ENCODE measurements around the gene DDX43.
"Not testable (repeated sequence)": the region's sequence is repeated elsewhere in the genome, so short reads cannot be mapped to it uniquely, and the experiment has no call there.

DDX43 gene

DNA sequence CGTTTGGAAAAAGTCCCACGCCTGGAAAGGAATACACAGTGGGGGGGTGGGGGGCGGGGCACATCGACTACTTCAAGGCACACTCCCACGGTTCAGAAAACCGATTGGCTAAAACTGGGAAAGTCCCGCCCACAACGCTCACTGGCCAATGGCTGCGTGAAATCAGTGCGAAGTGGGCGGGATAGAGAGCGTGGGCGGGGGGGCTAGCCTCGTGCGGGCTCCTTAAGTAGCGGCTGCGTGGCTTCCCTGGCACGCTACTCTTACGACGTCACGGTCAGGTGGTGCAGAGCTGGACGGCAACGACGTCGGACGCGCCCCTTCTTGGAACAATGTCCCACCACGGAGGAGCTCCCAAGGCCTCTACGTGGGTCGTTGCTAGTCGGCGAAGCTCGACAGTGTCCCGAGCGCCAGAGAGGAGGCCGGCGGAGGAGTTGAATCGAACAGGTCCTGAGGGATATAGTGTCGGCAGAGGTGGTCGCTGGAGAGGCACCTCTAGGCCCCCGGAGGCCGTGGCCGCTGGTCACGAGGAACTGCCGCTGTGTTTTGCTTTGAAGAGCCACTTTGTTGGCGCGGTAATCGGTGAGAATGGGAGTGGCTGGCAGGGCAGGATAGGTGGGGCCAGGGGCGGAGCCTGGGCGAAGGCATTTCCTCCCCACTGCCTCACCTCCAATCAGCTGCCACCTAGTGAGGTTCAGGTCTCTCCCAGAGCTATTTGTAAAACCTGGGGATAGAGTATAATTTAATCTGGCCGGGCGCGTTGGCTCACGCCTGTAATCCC is at the start of gene DDX43:
Gene DDX43, plus strand, starts transcription at position 252 of the 778 bp plus-strand sequence. Its CDS starts 78 bp downstream, at position 330.
- DNase-seq (ENCODE audit: low read depth), result peak; percentile 80

DNA sequence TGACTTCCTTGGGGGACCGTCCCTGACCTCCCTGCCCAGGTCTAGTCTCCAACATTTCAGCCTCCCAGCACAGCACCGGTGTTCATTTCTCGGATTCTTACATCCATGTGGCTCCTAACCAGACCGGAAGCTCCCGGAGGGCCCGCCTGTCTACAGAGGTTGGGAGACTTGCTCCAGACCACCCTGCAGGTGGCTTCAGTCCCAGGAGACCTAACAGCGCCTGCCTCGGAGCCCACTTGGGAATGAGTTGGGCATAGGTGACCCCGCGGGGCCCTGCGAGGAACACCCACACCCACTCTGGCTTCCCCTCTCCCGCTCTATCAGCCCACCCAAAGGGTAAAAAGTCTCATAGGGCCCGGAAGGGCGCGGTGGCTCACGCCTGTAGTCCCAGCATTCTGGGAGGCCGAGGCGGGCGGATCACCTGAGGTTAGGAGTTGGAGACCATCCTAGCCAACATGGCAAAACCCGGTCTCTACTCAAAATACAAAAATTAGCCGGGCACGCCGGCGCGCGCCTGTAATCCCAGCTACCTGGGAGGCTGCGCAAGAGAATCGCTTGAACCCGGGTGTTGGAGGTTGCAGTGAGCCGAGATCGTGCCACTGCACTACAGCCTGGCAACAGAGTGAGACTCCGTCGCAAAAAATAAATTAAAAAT is 46.0 kb upstream of the DDX43 start:
- DNase-seq (ENCODE audit: low read depth), result no peak

DNA sequence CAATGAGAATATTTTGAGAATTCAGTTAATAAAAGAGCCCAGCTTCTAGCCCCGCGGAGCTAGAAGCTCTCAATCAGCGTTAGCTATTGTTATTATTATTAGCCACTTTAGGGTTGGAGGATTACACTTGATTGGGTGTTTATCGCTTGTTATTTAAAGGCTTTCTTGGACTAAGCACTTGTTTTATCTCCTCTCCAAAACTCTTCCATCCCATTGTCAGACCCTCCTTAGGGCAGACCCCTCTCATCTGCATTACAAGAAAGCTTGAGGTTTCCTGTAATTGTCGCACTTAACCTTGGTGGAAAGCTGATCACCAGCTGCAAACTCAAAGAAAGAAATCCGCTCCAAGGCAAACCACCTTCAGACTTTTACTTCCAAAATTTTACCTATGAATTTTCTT is 45.3 kb upstream of the DDX43 start:
- no peak for DNase-seq (ENCODE audit: low read depth)

DNA sequence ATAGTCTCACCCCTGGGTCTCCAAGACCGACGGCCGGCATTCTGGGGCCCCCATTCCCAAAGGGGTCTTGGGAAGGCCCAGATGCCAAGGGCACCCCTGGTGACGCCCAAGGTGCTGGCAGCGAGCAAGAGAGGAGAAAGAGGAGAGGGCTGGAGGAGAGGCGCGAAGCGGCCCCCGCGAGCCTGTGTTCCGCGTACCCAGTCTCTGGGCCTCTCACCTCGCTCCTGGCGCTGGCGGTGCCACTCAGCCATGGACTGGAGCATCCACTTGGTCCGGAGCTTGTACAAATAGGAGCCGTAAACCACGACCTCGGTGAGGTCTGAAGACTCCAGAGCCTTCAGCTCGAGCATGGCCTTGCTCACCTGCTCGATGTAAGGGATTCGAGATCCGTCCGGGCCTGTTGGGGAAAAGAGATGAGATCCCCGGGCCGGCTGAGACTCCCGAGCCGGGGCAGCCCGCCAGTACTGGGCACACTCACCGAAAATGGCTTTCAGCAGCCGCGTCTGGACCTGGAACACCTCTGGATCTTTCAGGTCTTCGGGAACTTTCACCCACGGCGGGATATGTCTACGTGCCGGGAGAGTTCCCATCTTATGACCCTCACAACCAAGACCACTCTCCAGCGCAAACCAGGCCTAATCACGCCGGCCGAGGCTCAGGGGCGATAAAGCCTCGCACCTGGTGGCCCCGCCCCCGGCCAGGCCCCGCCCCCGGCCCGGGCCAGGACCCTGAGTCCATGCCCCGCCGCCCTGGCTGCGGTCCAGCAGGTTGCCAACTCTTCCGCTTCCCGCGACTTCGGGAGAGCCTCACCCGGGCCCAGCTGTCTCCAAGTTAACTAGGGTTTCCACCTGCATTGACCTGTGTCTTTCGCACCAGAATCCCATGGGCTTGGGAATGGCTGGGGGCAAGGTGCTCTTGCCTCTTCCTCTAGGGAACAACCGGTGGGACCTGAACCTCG is 40.7 kb upstream of the DDX43 start, which contains the start of gene DPPA5:
Gene DPPA5, minus strand, starts transcription at position 641 of the 958 bp plus-strand sequence. Its CDS starts 51 bp downstream, at position 590.
- no peak for DNase-seq (ENCODE audit: low read depth)

DNA sequence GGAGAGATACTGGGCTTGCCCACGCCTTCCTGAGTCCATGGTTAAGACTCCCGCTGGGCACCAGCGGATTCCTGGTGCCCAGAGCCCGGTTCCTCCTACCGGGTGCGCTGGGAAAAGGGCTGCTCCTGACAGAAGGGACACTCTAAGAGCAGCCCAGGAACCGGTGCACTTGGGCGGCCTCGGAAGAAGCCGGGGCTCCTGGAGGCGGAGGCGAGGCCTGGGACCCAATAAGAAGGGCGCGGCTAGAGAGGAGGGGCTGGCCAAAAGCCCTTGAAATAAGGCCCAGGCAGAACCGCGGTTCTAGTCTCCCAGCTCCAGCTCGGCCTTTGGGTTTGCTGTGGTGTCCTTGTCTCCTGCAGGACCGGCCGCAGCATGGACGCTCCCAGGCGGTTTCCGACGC is 32.3 kb upstream of the DDX43 start, which contains the start of gene KHDC3L:
Gene KHDC3L, plus strand, starts transcription at position 301 of the 400 bp plus-strand sequence. Its CDS starts 72 bp downstream, at position 373.
- DNase-seq (ENCODE audit: low read depth), result no peak

DNA sequence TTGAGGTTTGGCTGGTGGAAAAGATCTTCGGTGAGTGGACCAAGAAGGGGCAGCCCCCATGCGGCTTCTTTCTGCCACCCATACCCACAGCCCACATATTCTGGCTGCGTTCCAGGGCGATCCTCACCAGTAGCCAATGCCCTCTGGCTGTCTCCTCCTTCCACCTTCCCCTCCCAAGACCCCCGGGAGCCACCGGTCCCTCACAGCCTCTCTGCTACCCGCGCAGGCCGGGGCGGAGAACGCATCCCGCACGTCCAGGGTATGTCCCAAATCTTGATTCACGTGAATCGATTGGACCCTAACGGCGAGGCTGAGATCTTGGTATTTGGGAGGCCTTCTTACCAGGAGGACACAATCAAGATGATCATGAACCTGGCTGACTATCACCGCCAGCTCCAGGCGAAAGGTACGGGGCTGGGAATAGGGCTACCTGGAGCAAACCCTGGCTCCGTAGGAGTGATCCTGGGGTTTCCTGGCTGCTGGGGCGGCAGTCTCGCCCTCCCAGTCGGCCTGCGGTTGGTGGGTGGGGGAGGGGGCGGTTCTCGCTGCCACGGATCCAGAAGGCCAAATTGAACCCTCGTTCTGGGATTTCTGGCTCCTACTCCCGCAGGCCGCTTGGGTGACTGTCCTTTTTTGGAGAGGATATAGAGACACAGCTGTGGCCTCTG is 31.6 kb upstream of the DDX43 start:
- DNase-seq (ENCODE audit: low read depth), result no peak

DNA sequence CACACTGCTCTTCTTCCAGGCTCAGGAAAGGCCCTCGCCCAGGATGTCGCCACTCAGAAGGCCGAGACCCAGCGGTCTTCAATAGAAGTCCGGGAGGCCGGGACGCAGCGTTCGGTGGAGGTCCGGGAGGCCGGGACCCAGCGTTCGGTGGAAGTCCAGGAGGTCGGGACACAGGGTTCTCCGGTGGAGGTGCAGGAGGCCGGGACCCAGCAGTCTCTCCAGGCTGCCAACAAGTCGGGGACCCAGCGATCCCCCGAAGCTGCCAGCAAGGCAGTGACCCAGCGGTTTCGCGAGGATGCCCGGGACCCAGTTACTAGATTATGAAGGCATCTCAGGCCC is 31.1 kb upstream of the DDX43 start:
- DNase-seq (ENCODE audit: low read depth), result no peak

DNA sequence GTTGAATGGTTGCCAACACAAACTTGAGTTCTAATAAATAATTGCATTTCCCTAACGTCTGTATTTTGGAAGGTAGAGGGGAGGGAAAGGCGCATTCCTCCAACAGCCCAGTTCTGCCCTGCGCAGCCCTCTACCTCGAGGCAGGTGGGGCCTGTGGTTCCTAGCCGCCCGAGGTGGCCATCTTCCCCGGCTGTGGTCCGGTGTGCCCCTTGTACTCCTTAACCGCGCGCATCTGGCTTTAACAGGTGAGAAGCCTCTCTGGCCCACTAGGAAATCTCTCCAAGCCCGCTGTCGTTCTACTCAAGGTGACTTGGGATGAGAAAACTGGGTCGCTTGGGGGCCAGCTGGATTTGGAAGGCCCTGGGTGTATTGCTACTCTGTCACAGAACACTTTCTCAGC is 30.5 kb upstream of the DDX43 start:
- DNase-seq (ENCODE audit: low read depth), result no peak

DNA sequence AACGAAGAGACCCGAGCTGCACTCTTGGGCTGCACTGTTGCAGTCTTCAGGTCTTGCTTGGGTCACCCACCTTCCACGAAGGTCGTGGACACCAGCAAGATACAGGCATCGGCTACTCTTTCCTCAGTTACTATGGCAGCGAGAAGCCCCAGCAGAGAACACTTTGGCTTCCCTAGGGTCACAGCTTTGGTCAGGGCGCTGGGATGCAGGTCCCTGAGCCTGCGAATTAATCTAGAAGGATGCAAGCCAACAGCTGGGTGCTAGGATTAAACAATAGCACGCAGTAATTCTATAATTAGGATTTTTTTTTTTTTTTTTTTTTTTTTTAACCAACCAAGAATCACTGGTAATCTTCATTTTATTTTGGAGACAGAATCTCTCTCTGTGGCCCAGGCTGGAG is 30.1 kb upstream of the DDX43 start:
- no peak for DNase-seq (ENCODE audit: low read depth)

DNA sequence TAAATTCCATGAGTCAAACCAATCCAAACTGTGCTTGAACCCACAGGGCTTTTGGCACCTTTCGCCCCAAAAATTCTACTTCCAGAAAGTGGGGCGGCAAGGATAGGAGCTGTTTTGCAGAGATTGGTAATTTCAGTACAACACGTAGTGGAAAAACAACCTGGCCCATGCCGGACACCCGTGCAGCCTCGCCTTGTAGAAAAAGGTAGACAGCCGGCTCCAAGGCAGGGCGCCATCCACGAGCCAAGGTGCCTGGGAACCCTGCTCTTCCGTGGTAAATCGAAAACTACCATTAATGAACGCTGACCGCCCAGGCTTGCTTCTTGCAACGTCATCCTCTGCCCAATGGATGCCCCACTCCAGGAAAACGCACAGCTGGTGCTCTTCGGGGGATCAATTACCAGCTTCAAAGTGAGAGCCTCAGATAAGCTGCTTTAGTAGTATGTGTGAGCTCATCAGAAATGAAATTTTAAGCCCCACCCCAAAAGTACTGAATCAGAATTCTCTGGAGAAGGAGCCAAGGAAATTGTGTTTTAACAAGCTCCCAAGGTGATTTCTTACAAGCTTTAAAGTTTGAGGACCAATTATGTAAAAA is 26.8 kb upstream of the DDX43 start:
- DNase-seq (ENCODE audit: low read depth), result no peak

DNA sequence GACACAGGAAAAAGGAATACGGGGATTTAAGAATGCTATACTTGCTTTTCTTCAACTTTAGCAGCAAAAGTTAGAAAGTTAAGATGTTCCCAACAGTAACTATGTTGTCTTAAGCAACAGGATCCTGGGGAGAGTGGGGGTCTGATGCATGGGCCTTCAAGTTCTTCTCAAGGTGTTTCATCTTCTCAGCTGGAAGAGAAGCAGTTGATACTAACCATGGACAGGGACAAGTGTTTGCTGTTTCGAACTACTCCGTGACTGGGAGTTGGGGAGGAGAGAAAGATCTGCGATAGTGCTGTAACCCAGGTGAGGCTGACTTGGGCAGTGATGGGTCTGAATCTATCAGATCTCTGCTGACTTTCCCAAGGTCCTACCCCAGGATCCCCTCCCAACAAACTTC is 26.0 kb upstream of the DDX43 start:
- no peak for DNase-seq (ENCODE audit: low read depth)

DNA sequence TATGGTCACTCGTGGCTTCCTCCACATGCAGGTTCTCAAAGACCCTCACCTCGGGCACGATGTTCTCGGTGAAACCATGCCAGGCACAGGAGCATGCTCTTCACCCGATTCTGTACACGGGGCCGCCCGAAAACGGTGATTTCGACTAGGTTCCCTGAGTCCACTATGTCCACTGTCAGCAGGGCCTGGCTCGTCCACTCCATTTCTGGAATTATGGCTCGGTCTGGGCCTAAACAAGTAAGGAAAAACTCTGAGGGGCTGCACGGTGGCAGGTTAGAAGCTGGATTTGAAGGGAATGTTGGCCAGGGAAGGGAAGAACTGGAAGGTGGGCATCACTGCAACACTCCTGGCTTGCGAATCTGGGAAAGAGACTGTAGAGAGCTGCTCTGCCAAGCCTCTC is 25.5 kb upstream of the DDX43 start:
- no peak for DNase-seq (ENCODE audit: low read depth)

DNA sequence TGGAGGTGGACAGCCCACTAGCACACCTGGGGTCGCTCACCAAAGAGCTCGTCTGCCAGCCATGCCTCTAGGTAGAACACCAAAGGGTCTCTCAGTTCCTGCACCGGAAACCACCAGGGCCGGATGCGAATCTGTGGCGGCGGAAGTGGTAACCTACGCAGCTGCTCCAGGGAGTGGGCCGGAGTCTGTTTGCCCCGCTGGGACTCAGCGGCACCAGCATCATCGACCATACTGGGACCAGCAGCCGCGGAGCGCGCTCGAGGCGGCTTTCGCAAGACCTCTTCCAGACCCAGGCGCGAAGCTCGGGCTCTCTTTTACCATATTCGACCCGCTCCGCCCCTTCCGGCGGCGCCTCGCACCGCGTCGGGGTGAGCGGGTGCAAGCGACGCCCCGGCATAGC is 25.1 kb upstream of the DDX43 start, which contains the start of gene OOEP:
Gene OOEP, minus strand, starts transcription at position 335 of the 400 bp plus-strand sequence. Its CDS starts 105 bp downstream, at position 230.
- no peak for DNase-seq (ENCODE audit: low read depth)

DNA sequence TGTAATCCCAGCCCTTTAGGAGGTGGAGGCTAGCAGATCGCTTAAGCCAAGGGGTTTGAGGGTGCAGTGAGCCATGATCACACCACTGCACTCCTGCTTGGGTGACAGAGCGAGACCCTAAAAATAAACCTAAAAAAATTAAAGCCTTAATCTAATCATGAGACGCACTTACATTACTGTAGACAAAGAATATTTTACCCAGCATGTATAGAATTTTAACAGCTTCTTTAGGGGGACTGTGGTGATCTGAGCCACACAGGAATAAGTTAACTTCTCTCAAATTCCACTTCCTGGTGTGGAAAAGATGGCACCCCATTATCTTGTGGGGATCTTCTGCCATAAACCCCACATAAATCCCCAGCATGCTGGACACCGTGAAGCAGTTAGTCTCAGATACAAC is 22.6 kb upstream of the DDX43 start:
- no peak for DNase-seq (ENCODE audit: low read depth)

DNA sequence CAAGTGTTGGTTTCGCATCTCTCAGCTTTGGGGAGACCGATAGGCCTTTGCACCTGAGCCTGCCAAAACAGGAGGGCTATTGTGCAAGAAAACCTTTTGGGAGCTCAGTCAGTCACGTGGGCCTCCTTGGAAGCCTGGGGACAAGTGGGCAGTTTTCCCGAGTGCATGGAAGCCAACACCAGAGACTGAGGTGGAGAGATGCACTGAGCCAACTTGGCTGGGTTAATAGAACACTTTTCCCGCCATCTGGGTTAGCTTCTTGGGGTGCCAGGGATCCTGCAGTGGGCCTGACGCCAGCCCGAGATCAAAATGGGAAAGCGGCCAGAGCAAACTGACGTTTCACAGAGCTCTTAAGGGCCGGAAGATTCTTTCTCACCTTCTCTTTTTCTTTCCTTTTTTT is 22.1 kb upstream of the DDX43 start:
- no peak for DNase-seq (ENCODE audit: low read depth)

DNA sequence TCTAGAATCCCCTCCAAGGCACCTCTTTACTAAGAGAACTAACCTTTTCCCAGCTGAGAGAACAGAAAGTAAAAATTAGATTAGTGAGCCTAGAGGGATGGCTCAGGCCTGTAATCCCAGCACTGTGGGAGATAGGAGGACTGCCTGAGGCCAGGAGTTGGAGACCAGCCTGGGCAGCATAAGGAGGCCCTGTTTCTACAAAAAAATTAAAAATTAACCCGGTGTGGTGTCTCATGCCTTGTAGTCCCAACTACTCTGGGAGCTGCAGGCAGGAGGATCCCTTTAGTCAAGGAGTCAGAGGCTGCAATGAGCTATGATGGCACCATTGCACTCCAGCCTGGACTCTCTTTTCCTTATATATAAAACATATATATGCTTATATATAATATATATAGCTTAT is 19.4 kb upstream of the DDX43 start:
- DNase-seq (ENCODE audit: low read depth), result no peak

DNA sequence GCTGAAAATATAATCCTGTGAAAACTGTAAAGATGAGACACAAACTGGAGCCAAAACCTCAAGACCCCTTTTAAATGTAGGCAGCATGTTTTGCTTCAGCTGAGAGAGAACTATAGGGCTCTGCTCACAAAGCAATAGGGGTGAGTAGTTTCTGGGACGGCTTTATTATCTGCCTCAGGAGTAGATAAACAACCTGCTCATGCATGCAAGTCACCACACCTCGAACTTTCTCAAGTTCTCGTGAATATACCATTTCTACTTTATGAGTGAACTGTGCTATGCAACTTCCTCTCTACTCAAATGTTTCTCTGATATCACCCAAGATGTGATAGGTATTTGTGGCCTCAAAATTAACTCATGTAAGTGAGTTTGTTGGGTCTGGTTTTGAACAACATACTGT is 17.4 kb upstream of the DDX43 start:
- DNase-seq (ENCODE audit: low read depth), result no peak

DNA sequence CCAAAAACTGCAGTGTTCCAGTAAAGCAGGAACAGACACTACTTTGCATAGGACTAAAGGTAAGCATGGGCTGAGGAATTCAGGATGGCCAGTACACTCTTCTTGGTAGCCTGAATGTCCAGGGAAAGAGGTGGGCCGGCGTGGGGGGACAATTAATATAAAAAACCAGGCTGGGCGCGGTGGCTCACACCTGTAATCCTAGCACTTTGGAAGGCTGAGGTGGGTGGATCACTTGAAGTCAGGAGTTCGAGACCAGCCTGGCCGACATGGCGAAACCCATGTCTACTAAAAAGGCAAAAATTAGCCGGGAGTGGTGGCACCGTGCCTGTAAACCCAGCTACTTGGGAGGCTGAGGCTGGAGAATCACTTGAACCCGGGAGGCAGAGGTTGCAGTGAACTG is 13.1 kb upstream of the DDX43 start:
- DNase-seq (ENCODE audit: low read depth), result not testable (repeated sequence)

DNA sequence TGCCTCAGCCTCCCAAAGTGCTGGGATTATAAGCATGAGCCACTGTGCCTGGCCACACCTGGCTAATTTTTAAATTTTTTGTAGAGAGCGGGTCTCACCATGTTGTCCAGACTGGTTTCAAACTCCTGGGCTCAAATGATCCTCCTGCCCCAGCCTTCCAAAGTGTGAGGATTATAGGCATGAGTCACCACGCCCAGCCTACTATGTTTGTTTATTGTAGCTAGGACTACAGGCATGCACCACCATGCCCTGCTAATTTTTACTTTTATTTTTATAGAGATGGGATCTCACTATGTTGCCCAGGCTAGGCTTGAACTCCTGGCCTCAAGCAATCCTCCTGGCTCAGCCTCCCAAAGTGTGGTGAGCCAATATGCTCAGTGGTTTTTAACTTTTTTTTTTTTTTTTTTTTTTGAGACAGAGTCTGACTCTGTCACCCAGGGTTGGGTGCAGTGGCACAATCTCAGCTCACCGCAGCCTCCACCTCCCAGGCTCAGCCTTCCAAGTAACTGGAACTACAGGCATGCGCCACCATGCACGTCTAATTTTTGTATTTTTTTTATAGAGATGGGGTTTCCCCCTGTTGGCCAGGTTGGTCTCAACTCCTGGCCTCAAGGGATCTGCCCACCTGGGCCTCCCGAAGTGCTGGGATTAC is 12.0 kb upstream of the DDX43 start:
- no peak for DNase-seq (ENCODE audit: low read depth)

DNA sequence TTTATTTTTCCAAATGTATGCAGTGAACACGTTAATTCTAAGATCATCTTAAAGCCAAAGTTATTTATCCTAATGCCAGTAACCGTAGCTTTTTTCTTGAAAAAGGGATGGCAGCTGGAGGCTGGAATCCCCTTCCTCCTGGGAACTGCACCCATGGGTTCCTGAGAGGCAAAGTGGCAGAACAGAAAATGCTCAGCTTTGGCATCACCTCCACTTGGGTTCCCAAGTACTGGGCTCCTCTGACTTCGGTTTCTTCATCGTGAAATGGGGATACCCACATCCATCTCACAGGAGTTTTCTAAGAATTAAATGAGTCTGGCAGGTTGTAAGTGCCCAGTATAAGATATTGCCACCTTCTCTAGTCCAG is 6.2 kb upstream of the DDX43 start:
- no peak for DNase-seq (ENCODE audit: low read depth)

All from fibroblast of gingiva (primary cell).